Keratinocyte (primary cell): ENCODE measurements around the gene PIGH.

ENCODE experiments used
- EZH2 ChIP-seq: IDR thresholded peaks from one replicate; pipeline ENCODE4 v1.6.1; 2012; ENCODE audit warnings: inconsistent platforms, mild to moderate bottlenecking, low read length, moderate library complexity
- TF ChIP-seq, protein P1 (sequence below), 3 experiments: IDR thresholded peaks in 1 of 3; conservative IDR thresholded peaks in 1 of 3; optimal IDR thresholded peaks in 1 of 3; 2 replicates in 2 of 3; 3 replicates in 1 of 3; pipeline versions ENCODE3 to v1.5.1; 2011; ENCODE audit warnings: low read length in 3 of 3, mild to moderate bottlenecking in 3 of 3, moderate library complexity in 2 of 3, control low read depth in 1 of 3, inconsistent platforms in 1 of 3; ENCODE audit not compliant: insufficient read depth in 2 of 3; ENCODE audit errors: extremely low read depth in 1 of 3

DNA sequence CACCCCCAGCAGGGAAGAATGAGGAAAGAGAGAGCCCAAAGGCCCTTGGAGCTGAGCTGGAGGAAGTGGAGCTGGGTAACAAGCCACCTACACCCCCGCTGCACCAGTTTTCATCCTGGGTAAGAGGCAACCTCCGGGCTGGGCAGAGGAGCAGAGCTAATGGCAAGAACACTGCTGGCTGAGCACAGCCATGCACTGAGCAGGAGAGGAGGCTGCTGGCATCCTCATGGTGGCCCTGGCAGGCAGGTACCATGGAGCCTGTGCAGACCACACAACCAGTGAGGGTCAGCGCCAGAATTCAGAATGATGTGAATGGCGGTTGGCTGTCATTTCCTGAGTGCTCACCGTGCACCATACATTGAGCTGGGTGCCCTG is 37.3 kb downstream of the PIGH start:
- TF ChIP-seq, protein P1, sequence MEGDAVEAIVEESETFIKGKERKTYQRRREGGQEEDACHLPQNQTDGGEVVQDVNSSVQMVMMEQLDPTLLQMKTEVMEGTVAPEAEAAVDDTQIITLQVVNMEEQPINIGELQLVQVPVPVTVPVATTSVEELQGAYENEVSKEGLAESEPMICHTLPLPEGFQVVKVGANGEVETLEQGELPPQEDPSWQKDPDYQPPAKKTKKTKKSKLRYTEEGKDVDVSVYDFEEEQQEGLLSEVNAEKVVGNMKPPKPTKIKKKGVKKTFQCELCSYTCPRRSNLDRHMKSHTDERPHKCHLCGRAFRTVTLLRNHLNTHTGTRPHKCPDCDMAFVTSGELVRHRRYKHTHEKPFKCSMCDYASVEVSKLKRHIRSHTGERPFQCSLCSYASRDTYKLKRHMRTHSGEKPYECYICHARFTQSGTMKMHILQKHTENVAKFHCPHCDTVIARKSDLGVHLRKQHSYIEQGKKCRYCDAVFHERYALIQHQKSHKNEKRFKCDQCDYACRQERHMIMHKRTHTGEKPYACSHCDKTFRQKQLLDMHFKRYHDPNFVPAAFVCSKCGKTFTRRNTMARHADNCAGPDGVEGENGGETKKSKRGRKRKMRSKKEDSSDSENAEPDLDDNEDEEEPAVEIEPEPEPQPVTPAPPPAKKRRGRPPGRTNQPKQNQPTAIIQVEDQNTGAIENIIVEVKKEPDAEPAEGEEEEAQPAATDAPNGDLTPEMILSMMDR (optimal IDR thresholded peaks at IDR 0.05 in 1 of 3, IDR thresholded peaks at IDR 0.05 in 1 of 3, conservative IDR thresholded peaks at IDR 0.05 in 1 of 3; ENCODE audit: extremely low read depth in 1 of 3, insufficient read depth in 2 of 3, low read length in 3 of 3) = no peak
- no peak for TF ChIP-seq EZH2
